Right lobe of liver (tissue), 4 donors: ENCODE data around the gene TTC7B.

Source experiments
- POLR2A ChIP-seq: fragments of 450-650 bp; IDR thresholded peaks from one replicate; pipeline ENCODE4 v1.6.1; 2017; ENCODE audit warnings: antibody characterized with exemption, mild to moderate bottlenecking
- TF ChIP-seq, protein P1 (sequence below), 4 donors: fragments of 200-600 bp in 3 of 4; fragments of 450-650 bp in 1 of 4; IDR thresholded peaks; one replicate each; pipeline versions ENCODE4 v1.5.1 to v1.8.0; 2016 to 2022; ENCODE audit warnings: antibody characterized with exemption in 4 of 4, mild to moderate bottlenecking in 2 of 4
- donor health status: DM: no; HTN: no; CAD: no.
- donor health status: DM: no; HTN: no; CAD: no.
- donor health status: DM: no; HTN: yes; CAD: no.

DNA sequence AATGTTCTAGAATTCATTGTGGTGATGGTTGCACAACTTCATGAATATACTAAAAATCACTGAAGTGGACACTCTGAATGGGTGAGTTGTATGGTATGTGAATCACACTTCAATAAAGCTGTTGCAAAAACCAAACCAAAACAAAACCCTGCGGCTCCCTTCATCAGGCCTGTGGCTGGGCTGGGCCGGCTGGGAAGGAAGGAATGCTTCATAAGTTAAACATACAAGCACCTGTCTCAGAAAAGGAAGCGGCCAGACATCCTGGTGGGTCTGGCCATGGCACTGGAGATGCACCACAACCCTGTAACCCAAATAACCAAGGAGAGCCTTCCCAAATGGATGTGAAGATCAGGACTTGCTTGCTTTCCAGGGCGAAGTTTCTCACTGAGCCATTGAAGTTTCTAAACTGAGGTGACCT is 34.9 kb downstream of the TTC7B start:
- no peak for TF ChIP-seq POLR2A
- TF ChIP-seq, protein P1, sequence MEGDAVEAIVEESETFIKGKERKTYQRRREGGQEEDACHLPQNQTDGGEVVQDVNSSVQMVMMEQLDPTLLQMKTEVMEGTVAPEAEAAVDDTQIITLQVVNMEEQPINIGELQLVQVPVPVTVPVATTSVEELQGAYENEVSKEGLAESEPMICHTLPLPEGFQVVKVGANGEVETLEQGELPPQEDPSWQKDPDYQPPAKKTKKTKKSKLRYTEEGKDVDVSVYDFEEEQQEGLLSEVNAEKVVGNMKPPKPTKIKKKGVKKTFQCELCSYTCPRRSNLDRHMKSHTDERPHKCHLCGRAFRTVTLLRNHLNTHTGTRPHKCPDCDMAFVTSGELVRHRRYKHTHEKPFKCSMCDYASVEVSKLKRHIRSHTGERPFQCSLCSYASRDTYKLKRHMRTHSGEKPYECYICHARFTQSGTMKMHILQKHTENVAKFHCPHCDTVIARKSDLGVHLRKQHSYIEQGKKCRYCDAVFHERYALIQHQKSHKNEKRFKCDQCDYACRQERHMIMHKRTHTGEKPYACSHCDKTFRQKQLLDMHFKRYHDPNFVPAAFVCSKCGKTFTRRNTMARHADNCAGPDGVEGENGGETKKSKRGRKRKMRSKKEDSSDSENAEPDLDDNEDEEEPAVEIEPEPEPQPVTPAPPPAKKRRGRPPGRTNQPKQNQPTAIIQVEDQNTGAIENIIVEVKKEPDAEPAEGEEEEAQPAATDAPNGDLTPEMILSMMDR (IDR thresholded peaks at IDR 0.05), result no peak
